Embryonic facial prominence (tissue), 1 donor: ENCODE results near the gene SLC9A3.

Experiments
- DNase-seq: peaks from one replicate; pipeline ENCODE4 v3.0.0-alpha.2; 2016; ENCODE audit errors: extremely low spot score

The SLC9A3 gene

DNA sequence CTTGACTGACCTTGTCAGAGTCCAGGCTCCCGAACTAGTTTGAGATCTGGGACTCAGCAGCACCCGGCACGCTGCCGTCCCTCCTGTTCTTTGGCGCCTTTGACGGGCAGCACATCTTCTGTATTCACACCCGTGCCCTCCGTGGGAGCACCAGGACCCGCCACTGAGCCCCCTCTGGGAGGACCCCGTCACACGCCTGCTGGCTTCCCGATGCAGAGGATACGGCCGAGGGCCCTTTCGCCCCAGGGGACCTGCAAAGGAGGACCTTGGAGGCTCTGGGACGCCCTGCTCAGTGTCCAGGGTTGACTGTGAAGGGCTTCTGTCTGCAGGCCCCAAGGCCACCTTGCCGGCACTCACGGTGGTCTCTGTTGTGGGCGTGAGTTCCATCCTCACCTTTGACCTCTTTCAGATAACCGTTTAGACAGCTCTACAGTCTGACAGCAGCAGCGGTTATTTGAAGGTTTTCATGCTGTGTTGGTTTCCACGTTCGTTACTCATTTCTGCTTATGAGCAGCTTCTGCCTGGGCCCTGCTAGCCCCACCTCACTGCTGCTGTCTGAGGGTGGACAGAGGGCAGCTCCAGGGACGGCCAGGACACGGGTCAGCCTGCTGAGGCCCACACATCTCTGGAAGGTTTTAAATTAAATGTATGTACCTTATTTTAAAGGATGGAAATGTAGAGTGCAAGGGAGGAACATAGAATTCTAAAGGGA lies 93.9 kb downstream of the SLC9A3 start:
- no peak for DNase-seq

DNA sequence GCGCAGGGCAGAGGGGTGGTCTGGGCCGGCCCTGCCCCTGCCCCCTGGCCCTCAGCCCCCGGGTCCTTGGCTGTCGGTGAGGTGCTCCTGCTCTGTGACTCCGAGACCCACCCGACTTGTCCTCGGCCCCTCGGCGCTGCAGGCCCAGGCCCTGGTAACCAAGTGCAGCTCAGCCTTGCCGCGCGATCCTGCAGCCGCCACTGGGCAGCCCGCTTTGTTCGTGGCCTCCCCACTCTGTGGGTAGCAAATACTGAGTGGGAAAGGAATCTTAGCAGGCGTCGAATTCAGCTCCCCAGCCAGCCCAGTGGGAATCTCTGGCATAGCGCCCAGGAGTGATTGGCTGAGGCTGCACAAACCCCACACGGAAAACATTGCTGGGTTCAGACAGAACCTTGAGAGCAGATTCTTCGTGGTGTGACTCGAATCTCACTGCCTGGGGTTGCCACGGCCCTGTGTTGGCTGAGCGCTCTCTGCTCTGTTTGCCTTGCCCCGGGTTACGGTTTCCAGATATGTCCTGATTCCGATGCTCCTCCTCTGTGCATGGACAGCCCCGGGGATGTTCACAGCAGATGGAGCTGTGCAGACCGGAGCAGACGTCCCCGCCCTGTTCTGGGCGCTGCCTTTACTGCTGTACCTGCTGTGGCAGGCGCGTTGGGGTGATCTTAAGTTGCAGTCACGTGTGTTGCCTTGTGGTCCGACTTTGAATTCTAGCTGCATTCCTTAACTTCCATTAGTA lies 94.6 kb downstream of the SLC9A3 start:
- no peak for DNase-seq

DNA sequence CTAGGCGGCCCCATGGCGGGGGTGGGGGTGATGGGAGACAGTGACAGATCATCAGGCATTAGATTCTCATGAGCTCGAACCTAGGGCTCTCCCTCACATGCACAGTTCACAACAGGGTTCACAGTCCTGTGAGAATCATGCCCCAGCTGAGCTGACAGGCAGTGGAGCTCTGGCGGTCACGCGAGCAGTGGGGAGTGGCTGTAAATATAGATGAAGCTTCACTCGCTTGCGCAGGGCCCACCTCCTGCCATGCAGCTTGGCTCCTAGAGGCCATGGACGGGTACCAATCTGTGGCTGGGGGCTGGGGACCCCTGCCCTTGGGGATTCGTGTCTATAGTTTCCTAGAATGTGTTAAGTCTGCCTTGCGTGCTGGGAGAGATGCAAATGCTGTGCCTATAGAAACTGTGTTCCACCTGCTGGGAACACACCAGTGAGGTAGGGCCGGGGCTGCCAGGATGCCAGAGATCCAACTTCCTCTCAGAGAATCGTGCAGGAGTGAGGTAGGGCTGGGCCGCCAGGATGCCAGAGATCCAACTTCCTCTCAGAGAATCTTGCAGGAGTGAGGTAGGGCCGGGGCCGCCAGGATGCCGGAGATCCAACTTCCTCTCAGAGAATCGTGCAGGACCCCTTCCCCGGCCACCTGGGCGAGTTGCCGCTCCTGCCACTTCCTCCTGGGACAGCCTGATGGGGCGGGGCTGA lies 95.3 kb downstream of the SLC9A3 start:
- no peak for DNase-seq

DNA sequence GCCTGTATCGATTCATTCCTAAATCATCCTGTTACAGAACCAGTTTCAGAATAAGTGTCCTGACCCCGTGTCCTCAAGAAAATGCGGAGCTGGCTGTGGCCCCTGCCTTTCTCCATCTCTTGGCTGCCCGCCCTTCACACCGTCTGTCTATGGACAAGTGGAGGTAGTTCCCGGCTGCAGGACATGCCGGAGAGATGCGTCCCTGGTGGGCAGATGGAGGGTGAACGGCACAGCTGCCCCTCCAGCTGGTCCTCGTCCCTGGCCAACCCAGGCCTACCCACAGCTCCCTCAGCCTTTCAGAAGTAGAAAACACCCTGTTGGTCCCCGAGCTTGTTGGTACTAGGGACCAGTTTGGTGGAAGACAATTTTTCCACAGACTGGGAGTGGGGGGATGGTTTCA lies 96.0 kb downstream of the SLC9A3 start:
- DNase-seq: no peak

DNA sequence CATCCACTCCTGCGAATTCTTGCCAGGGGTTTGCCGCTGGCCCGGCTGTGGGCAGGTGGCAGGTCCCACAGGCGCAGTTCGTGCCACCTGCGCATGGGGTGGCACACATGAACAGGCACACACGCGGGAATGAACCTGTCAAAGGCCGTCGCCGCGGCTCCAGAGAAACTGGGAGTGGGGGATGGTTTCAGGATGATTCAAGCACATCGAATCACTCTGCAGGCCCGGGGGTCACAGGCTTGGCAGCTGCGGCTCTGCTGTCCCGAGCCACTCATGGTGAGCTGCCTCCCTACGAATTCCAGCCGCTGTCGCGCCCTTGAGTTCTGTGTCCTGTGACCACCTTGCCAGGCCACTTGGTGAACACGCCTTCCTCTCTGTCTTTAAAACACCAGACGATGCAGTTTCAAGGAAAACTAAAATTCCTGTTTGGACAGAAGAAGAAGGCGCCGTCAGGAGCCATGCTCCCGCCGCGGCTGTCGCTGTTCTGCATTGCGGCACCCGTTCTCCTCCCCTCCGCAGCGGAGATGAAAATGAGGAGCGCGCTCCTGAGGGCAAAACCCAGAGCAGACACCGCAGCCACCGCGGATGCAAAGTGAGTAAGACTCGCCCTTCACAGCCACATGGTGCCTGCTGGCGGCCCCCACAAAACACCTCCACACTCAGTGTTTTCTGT lies 96.7 kb downstream of the SLC9A3 start:
- DNase-seq: no peak

DNA sequence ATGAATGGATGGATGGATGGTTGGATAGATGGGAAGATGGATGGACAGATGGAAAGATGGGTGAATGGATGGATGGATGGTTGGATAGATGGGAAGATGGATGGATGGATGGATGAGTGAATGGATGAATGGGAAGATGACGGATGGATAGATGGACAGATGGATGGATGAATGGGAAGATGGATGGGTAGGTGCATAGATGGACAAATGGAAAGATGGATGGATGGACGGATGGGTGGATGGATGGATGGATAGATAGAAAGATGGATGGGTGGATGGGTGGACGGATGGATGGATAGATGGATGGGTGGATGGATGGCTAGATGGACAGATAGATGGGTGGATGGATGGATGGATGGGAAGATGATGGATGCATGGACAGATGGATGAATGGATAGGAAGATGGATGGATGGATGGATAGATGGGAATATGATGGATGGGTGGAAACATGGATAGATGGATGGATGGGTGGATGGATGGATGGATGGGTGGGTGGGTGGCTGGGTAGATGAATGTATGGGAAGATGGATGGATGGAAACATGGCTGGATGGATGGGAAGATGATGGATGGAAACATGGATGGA lies 97.8 kb downstream of the SLC9A3 start:
- DNase-seq: no peak

DNA sequence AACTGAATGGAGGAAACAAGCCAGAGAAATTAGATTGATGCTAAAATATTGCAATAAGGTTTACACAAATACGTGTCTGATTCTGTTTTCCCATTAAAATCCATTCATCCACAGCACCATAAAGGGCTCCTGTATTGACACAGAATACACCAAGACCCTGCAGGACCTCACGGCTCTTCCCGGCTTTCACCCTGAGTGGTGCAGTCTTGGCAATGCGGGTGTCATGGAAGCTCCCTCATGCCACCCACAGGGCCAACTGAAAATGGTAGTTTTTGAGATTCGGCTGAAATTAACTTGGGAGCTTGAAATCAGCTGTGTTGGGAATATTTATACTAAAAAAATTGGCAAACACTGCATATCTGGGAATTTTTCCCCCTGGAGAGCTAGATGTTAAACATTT lies 98.5 kb downstream of the SLC9A3 start:
- no peak for DNase-seq

DNA sequence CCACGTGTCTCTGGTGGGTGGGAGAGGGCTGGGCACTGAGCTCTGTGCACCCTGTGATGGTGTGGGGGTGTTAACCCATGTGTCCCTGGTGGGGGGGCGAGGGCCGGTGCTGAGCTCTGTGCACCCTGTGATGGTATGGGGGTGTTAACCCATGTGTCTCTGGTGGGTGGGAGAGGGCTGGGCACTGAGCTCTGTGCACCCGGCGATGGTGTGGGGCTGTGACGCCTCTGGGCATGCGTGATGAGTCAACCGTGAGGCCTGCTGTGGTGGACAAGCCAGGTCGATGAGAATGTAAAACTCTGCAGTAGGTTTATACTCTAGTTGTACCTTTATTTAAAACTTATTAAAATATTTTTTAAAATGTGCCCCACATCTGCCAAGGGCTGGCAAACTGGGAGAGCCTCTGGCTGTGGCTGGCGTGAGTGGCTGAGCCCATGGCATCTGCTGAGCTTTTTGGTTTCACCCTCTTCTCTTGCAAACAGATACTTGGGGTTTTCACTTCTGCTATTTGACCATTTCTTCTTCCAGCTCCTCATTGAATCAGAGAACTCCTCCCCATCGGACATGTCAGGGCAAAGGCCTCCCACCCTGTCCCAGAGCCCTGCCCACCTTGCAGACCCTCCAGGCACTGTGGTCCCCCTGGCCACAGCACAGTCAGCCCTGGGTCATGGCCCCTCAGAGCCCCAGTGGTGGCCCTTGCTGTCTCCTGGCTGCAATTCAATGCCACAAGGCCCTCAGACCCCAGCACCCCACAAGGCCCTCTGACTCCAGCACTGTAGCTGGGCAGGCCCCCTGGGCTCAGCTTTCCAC lies 99.7 kb downstream of the SLC9A3 start:
- DNase-seq: no peak

DNA sequence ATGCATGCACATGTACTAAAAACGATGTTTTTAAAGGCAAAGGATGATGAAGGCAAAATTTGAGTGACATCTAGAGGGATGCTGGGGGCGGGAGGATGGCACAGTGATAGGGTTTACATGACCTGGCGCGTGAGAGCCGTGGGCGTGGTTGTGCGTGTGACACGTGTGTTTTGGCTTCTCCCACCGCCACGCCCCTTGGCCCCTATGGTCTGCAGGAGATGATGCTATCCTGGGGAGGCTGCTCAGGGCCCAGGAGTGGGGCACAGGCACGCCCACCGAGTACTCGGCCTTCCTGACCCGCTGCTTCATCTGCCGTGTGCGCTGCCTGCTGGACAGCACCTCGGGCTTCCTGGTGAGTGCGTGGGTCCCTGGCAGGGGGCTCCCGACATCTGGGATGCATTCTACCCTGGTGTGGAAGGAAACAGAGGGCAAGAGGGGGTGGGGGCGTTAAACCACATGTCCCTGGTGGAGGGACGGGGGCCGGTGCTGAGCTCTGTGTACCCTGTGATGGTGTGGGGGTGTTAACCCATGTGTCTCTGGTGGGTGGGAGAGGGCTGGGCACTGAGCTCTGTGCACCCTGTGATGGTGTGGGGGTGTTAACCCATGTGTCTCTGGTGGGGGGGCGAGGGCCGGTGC lies 100.5 kb downstream of the SLC9A3 start:
- DNase-seq: no peak

DNA sequence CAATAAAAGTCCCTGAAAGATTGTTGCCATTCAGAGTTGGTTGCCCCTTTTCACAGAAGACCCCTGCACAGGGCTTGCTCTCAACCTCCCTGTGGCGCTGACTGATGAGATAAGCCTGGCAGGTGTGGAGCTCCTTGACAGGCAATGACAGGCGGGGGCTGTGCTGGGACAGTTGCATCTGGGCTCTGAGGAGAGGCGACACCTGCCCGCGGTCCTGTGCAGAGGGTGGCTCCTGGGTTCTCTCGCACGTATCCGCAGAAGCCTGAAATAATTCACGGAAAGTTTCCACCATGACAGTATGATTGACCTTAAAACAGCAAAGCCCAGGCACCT lies 101.0 kb downstream of the SLC9A3 start:
- no peak for DNase-seq

DNA sequence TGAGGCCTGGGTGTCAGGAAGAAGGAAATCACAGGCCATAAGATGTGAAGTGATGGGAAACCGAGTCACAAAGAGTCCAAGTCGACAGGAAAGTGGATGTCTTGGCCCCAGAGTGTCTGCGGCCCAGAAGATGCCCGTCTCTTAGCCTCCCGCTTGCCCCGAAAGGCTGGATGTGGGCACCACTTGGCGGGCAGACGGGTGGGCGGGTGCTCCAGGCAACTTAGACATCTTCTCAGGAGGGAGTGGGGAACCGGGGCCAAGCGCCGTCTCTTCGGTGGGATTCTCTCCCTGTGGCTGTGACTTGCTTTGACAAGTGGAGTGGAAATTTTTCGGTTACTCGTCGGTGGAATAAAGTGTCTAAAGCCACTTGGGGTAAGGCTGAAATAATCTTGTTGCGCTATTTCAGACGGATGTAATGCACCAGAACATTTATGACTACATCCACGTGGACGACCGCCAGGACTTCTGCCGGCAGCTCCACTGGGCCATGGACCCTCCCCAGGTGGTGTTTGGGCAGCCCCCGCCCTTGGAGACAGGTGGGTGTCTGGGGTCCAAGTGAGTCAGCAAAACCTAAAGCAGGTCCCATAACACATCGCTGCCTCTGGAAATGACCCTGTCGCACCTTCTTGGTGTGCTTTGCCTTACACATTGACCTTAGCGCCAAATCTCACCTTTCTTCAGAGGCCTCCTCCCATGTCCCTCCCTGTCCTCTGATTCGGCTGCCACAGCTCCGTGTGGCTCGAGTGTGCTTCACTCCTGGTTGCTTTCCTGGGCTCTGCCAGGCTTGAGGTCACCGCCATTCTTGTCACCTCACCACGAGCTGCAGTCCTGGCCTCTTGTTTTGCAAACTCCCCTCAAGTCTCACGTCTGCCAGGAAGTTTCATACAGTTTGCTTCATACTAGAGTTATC lies 101.7 kb downstream of the SLC9A3 start:
- no peak for DNase-seq

DNA sequence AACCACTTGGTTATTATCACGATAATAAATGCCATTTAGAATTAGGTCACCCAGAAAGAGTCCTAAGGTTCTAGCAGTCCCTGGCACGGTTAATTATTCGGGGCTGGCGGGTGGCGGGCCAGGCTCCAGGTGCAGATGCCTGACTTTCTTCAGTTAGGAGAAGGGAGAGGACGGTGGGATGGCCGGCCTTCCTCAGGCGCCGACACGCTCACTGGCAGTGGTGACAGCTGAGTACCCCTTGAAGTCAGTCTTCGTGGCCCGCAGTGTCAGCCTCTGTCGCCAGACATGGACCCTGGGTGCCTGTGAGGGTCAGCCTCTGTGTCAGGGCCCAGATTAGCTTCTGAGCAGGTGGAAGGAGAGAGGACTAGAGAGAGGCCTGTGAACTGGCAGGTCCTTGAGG lies 102.3 kb downstream of the SLC9A3 start:
- no peak for DNase-seq

DNA sequence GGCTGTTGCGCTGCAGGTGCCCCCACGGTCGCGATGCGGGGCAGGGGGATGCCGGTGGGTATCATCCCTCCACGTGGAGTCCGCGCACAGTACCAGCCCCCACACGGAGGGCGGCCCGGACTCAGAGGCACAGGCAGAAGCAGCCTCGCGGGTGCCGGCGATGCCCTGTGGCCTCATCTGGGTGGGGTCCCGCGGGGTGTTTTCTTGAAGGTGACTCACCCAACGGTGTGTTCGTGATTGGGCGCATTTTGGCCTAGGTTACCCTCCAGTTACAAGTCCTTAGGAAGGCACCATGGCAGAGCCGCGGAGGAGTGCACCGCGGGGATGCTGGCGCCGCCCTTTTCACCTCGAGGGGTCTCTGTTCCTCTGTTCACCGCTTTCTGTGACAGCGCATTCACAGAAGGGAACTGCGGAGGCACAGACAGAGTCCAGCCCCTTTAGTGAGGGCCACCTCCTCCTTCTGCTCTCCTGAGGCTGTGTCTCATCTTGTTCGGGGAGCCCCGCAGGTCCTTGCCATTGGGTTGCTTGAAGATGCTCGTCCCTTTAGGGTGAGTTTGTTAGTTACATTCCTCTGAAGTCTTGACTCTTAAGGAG lies 102.9 kb downstream of the SLC9A3 start:
- no peak for DNase-seq

DNA sequence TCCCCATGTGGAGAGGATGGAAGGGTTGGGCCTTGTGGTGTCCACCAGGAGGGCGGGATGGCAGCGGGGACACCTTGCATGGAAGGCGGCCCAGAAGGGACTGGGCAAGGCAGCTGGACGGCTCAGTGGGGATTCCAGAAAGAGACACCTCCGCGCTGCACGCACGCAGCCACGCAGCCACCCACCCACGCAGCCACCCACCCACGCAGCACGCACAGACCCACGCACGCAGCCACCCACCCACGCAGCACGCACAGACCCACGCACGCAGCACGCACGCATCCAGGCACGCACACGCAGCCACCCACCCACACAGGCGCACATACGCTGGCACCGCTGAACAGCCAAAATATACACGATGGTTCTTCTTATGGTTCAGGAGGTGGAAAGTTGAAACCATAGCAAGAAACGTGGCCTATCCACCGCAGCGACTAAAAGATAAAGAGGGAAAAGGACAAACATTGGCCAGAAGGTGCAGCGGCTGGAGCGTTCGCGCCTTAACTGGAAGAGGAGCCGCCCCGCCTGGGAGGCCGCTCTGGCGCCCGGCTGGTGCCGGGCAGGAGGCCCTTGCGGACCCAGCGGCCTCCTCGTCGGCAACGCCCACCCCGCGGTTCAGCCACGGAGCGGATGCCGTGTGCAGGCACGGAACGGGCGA lies 103.5 kb downstream of the SLC9A3 start:
- DNase-seq: no peak
